IPS-18c (cell line): Measurements from ENCODE around the gene ACSL3.

Experiments used
- H3K4me3 ChIP-seq: 2 replicates; pipeline ENCODE4 v1.7.0; 2013; ENCODE audit warnings: low read depth, mild to moderate bottlenecking, low read length, moderate library complexity; ENCODE audit not compliant: insufficient read depth
- H3K9me3 ChIP-seq: one replicate; pipeline ENCODE4 v1.6.1; 2013; ENCODE audit warnings: mild to moderate bottlenecking, low read length, moderate library complexity; ENCODE audit not compliant: control insufficient read depth, insufficient read depth

The ACSL3 gene

DNA sequence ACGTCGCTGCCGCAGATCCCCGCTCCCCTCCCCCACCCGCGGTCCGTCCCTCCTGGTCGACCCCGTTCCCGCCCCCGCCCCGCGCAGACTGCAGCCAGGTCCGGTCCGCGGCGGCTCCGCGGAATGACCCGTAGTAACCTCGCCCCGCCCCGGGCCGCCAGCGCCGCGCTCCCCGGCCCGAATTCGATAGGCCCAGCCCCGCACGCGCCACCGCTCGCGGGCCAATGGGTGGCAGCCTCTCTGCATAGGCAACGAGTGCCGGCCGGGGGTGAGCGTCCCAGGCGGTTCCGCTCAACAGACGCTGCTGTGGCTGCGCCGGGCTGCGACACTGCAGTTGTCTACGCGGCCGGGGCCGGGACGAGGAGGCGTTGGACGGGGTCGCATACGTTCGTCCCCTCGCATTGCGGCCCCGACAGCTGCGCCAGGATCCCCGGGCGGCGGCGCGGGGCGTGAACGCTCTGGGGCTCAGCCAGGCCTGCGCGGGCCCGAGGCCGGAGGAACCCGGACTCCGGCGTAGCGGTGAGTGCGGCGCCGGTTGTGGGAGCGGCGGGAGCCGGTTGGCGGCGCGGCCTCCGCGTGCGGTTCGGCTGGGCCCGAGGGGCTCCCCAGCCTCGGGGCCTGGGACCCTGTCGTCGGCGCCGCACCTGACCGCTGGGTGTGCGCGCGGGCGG, at the start of gene ACSL3:
TSS of gene ACSL3 (plus strand) at position 297 of the 671 bp plus-strand sequence. CDS start 47,737 bp downstream, outside the sequence.
- H3K9me3 ChIP-seq, result no peaks in the 10 kb centered on the region
- H3K4me3 ChIP-seq, result peak within 1 kb of the TSS; percentile 96

DNA sequence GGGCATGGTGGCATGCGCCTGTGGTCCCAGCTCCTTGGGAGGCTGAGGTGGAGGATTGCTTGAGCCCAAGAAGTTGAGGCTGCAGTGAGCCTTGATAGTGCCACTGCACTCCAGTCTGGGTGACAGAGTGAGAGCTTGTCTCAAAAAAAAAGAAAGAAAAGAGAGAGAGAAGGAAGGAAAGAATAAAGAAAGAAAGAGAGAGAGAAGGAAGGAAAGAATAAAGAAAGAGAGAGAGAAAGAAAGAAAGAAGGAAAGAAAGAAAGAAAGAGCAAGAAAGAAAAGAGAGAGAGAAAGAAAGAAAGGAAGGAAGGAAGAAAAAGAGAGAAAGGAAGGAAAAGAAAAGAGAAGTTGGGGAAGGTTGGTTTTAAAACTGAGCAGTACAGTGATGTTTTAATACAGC, 49.0 kb upstream of the ACSL3 start:
- Histone ChIP-seq H3K9me3 (no peaks in the 10 kb centered on the region), H3K4me3 (no peak overlapping the region)

DNA sequence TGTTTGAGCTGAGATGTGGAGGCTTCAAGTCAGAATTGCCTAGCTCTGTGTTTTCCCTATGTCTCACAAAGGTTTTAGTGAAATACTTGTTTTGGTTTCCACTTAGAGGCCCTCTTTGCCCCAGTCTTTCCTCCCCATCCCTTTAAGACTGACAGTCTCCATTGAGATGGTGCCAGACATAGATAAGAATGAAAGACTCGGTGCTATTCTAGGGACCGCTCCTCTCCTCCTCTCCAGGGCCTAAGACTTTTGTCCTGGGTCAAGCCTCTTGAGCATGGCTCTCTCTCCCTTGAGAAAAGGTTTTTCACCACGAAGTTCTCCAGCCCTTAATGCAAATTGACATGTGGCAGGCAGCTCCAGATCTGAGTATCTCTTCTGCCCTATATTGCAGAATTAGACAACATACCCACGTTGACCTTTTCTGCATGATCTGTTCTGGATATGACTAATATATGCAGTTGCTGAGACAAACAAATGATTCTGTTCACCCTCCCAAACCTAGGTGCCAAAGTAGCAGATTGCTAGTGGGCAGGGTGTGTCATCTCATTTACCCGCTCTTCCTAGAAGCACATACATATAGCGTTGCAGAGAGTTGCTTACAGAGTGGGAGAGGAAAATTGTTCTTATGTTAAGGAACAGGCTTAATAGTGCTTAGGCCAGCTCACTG, 47.5 kb upstream of the ACSL3 start:
- no peak overlapping the region for H3K4me3 ChIP-seq
- no peaks in the 10 kb centered on the region for H3K9me3 ChIP-seq

DNA sequence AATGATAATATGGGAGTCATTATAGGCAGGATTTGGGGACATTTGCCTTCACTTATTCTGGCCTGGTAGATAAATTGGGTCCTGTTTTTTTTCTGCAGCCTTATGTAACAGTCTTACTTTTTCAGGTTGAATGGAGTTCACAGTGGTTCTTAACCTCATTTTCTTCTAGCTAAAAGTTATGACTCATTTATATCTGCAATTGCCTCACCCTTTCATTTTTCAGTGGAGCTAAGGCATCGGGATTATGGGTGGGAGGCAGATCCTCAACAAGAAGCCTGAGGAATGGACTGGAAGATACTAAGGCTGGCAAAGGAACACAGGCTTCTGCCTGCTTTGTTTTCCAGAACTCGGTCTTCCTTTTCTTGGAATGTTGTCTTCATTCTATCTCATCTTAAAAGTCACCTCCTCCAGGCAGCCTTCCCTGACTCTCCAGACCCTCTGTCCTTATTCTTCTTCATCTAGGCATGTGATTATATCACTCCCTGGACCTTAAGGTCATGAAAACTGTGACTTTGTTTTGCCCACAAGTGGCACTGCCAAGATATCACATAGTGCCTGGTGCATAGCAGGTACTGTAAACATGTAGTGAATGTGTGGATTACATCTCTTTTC, 41.0 kb upstream of the ACSL3 start:
- Histone ChIP-seq H3K4me3 (no peak overlapping the region), H3K9me3 (no peaks in the 10 kb centered on the region)

DNA sequence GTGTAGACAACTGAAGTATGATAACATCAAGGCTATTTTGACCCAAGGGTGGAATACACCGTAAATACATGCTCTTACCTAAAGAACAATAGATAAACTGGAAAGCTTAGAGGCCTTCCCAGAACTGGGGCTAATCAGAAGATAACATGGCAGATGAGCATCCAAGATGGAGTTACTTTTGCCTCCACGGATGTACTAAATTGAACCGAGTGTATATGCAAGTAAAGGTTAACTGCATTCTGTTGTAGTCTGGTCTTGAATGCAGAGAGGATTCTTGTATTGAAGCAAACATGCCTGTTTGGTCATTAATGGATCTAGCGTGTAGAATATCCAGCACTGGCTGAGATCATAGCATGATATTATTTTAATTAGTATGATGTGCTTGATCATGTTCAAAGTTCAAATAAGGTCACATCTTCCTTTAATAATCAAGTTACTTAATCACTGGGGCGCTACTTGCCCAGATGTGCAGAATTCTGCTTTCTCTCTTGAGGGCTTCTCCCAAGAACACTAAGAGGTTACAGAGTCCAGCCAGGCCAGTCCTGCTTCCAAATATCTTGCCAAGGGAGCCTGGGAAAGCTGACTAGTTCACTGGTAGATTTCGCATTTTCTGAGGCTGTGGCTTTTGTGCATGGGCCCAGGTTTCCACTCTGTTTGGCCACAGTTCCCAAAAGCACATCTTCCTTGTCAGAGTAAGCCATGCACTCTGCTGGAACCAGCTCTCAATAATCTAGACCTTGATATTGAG, 37.5 kb upstream of the ACSL3 start:
- H3K9me3 ChIP-seq, result no peaks in the 10 kb centered on the region
- no peak overlapping the region for H3K4me3 ChIP-seq

DNA sequence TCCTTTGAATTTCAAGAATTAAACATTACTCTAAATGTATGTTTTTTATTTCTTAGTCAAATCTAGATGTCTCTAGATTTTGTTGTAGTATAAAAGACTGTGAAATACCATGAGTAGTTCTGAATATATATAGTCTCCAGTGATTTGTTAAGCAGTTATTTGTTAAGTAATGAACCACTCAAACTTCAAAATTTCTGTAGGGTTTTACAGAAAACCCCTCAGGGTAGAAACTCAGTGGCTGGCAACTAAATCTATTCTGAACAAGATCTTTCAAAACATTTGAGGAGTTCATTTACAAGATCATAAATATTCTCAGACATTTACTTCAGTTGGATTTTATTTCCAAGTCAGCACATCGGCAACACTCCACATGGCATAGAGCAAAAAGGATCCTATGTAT, 35.8 kb upstream of the ACSL3 start:
- no peaks in the 10 kb centered on the region for H3K9me3 ChIP-seq
- no peak overlapping the region for H3K4me3 ChIP-seq

DNA sequence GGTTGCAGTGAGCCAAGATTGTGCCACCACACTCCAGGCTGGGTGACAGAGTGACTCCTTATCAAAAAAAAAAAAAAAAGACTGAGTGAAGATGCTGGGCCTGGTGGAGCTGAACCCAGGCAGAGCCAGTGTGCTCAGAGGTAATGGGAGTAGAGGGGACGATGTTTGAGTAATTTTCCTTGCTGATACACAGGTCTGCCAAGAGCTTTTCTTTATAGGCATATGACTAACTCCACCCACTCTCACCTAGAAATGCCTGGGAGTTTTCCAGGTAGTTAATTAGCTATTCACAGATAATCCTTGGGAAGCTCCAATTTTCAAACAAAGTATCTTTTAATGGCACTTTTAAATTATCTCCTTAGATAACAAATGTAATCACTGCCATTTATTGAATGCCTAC, 33.4 kb upstream of the ACSL3 start:
- Histone ChIP-seq H3K4me3 (no peak overlapping the region), H3K9me3 (no peaks in the 10 kb centered on the region)

DNA sequence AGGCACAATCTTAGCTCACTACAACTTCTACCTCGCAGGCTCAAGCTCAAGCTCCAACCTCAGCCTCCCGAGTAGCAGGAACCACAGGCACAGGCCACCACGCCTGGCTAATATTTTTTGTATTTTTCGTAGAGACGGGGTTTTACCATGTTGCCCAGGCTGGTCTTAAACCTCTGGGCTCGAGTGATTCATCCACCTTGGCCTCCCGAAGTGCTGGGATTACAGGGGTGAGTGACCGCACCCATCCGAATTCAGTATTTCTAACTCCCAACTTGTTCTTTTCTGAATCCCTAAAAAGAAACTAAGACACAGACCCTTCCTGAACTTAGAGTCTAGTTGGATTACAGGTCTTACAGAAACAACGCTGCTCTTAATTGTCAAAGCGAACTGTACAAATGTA, 32.3 kb upstream of the ACSL3 start:
- H3K9me3 ChIP-seq, result no peaks in the 10 kb centered on the region
- no peak overlapping the region for H3K4me3 ChIP-seq

DNA sequence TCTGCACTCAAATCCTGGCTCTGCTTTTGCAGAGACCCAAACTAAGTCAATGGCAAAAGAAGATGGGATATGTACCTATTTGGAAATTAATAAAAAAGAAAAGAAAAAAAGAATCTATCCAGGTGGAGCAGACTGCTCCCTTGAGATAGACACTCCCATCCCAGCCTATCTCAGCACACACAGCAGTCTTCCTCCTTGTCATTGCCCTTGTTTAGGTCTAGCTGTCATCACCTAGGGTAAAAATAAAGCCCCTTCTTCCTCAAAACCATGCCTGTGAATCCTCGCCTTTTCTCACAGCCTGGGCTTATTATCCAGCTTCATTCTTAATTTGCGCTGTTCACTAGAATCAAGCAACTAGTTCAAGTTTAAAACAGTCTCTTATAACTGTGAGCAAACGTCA, 30.7 kb upstream of the ACSL3 start:
- Histone ChIP-seq H3K9me3 (no peaks in the 10 kb centered on the region), H3K4me3 (no peak overlapping the region)

DNA sequence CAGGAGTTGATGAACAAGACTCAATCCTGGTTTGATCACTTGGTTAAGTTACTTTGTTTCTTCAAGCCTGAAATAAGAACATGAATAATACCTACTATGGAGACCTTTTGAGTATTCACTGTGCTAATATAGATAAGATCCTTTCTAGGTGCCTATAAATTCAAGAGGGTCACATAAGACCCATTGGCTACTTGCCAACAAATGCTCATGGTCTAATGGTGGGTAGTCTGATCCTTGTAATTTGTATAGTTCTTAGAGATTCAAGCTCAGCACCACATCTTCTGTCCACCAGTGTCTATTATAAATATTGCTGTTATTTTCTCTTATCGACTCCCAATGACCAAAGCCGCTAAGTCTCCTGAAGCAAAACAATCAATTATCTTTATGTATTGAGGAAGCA, 27.4 kb upstream of the ACSL3 start:
- no peaks in the 10 kb centered on the region for H3K9me3 ChIP-seq
- H3K4me3 ChIP-seq, result no peak overlapping the region

DNA sequence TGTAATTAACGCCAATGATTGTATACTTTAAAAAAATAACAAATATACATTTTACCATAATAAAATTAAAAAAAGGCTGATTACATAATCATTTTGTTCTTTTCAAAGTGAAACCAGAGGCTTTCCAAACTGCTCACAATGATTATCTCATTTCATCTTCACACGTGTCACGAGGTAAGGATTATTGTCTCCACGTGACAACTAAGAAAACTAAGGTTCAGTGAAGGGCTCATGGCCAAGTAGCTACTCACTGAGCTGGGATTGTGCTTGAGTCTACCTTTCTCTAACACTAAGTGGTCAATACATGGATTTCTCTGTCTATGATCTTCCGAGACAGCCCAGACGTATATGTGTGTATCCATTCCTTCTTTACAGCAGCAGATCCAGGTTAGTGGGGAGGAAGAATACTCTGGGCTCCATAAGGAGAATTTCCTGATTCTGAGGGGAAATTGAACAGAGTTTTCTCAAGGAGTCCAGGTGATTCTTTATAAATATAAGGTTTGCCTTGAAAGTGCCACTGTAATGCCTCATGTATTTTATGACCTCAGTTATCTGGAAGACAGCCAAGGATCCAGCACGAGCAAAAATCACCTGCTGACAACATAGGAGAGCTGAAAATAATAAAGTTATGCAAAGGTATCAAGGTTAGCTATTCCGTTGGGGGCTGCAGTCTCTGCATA, 25.6 kb upstream of the ACSL3 start:
- Histone ChIP-seq H3K4me3 (no peak overlapping the region), H3K9me3 (peaks cover 2% of the 10 kb centered on the region)

DNA sequence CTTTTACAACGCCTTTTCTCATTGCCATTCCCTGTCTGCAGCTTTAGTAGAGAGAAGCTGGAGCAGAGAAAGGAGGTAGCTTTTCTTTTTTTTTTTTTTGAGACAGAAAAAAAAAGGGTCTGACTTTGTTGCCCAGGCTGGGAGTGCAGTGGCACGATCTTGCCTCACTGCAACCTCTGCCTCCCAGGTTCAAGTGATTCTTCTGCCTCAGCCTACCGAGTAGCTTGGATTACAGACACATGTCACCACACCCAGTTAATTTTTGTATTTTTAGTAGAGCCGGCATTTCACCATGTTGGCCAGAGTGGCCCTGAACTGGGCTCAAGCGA, 25.0 kb upstream of the ACSL3 start:
- peaks cover 2% of the 10 kb centered on the region for H3K9me3 ChIP-seq
- H3K4me3 ChIP-seq, result no peak overlapping the region

DNA sequence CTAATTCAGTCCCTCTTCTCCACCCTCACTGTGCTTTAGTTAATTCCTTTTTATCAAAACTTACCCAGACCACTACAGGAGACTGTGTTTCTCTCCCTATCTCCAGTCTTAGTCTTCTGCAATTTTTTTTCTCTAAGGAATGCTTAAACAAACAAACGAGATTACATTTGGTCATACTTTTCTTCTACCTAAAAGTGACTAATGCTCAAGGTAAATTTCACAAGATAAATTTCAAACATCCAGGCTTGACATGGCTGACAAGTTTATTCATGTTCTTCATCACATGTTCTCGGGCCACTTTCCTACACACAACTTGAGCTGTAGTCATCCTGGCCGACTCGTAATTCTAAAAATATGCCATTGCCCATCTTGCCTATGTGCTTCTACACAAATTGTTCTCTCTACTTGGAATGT, 23.2 kb upstream of the ACSL3 start:
- Histone ChIP-seq H3K4me3 (no peak overlapping the region), H3K9me3 (peaks cover 2% of the 10 kb centered on the region)

DNA sequence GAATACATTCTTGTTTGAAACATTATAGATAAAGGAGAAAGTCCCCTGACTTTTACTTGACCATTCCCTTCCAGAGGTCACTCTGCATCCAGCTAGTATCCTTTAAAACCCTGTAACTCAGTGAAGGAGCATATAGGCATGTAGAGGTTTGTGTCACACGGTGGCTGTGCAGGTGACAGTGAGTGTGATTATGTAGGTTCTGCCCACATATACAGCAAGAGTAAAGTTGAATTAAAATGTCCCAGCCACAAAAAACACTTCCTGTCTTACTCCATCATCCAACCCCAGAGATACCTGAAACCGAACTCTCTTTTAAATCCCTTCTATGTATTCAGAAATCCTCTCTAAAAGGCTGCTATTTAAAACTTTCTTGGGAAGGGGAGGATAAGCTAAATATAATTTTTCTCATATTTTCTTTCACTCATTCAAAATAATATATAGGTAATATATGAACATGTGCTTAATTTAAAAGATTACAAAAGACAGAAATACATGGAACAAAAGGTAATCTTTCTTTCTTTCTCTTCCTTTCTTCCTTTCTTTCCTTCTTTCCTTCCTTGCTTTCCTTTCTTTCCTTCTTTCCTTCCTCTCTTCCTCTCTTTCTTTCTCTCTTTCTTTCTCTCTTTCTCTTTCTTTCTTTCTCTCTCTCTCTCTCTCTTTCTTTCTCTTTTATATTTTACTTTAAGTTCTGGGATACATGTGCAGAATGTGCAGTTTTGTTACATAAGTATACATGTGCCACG, 20.6 kb upstream of the ACSL3 start:
- Histone ChIP-seq H3K4me3 (no peak overlapping the region), H3K9me3 (peaks cover 2% of the 10 kb centered on the region)

DNA sequence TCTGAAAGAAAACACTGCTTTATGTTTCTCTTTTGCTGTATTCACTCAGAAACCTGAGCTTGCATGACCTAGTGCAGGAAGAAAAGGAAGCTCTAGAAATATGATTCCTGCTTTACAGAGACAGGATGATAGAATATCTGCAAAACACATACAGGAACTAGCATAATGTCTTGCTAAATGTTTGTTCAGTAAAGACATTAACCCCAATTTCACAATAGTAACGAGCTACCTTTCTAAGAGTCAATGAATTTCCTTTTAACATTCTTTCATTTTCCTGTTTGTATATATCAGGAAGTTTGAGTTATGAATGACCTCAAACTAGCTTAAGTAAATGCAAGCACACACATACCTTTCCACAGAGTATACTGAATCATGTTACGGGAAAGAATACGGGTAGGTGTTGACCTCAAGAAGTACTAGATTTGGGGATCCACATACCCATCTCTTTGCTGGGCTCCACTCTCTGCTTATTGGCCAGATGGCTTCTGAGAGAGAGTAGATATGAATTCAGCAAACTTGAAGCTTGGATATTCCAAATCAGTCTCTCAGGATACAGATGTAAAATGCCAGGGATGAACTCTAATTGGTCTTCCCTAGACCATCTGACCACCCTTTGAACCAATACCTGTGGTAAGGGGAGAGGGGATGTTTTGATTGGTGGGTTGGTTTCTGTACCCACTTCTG, 18.2 kb upstream of the ACSL3 start:
- H3K9me3 ChIP-seq, result peaks cover 2% of the 10 kb centered on the region
- no peak overlapping the region for H3K4me3 ChIP-seq

DNA sequence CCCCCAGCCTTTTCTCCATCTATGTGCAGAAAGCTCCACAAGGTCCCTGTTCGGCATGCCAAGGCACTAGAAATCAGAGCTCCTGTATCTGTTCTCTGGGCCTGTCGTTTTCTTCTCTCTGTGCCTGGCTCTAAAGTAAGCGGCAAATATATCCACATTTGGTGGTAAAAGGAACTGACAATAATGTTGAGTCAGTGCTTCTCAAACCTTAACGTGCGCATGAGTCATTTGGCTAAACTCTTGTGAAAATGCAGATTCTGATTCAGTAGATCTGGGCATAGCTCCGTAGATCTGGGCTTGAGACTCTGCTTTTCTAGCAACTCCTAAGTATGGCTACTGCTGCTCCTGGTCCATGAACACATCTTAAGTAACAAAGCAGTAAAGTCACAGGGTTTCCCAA, 16.5 kb upstream of the ACSL3 start:
- no peaks in the 10 kb centered on the region for H3K9me3 ChIP-seq
- H3K4me3 ChIP-seq, result no peak overlapping the region
